Gastrocnemius medialis (tissue), 4 donors: ENCODE data around the gene GRPEL1. TPM values are rescaled to one million over a fixed set of nuclear protein-coding genes. Genes with fewer than 3 reads are reported as not detected.
A peak's percentile ranks its signal among the peaks of the same experiment; 100 is the strongest.

ENCODE experiments used
- ATAC-seq, 2 donors: fragments of 150-250 bp; one replicate each; pipeline ENCODE4 v1.9.1; 2016
- DNase-seq, 2 donors: peaks; one replicate each; pipeline ENCODE4 v3.0.0-alpha.2; 2019
- H3K27ac ChIP-seq, 4 donors: fragments of 200-600 bp; sonication (generic); 1 replicate in 1 of 4; 2 replicates in 3 of 4; pipeline ENCODE4 v1.5.1; 2016 to 2018; ENCODE audit warnings: mild to moderate bottlenecking in 2 of 4, moderate library complexity in 1 of 4
- H3K27me3 ChIP-seq, 3 donors: fragments of 200-600 bp; sonication (generic) in 2 of 3; 1 replicate in 1 of 3; 2 replicates in 2 of 3; pipeline versions ENCODE4 v1.5.1 to v1.6.0; 2016 to 2019; ENCODE audit warnings: mild to moderate bottlenecking in 1 of 3, moderate library complexity in 1 of 3
- H3K36me3 ChIP-seq, 2 donors: fragments of 200-600 bp; sonication (generic) in 1 of 2; one replicate each; pipeline ENCODE4 v1.5.1; 2017 to 2018
- H3K4me1 ChIP-seq, 2 donors: fragments of 200-600 bp; sonication (generic) in 1 of 2; one replicate each; pipeline ENCODE4 v1.5.1; 2016 to 2017; ENCODE audit warnings: mild to moderate bottlenecking in 2 of 2
- H3K4me3 ChIP-seq, 4 donors: fragments of 200-600 bp; sonication (generic) in 3 of 4; 1 replicate in 1 of 4; 2 replicates in 3 of 4; pipeline ENCODE4 v1.5.1; 2016 to 2019; ENCODE audit warnings: mild to moderate bottlenecking in 2 of 4
- H3K9me3 ChIP-seq, 3 donors: fragments of 200-600 bp; sonication (generic) in 2 of 3; 1 replicate in 1 of 3; 2 replicates in 2 of 3; pipeline ENCODE4 v1.5.1; 2016 to 2019
- POLR2A ChIP-seq, 2 donors: fragments of 450-650 bp; IDR thresholded peaks; one replicate each; pipeline ENCODE4 v1.6.1; 2017; ENCODE audit warnings: antibody characterized with exemption in 2 of 2, mild to moderate bottlenecking in 2 of 2, moderate library complexity in 2 of 2
- in situ Hi-C, 4 donors: fragments of 200-750 bp; cut with MboI; loops; one replicate each; pipeline versions ENCODE4 v1.15.0 to v1.8.0; 2017; ENCODE audit warnings: low sequenced_read_pairs in 4 of 4
- intact Hi-C: fragments of 100-400 bp; cut with DNase I; formaldehyde crosslinking; loops from one replicate; pipeline ENCODE4 v1.15.1; 2023; ENCODE audit warnings: low total_unique reads
- total RNA-seq, 4 donors: library from RNA; depleted of rRNA; stranded (reverse); fragments of >200 nt; gene quantifications; one replicate each; pipeline versions ENCODE4 v1.1.0 to v1.2.3, GENCODE V29; 2016
- TF ChIP-seq, protein P1 (sequence below), 5 experiments: fragments of 450-650 bp in 3 of 5; fragments of 200-600 bp in 2 of 5; sonication (generic) in 2 of 5; IDR thresholded peaks in 4 of 5; conservative IDR thresholded peaks in 1 of 5; 1 replicate in 4 of 5; 2 replicates in 1 of 5; pipeline ENCODE4 v1.5.1; 2016 to 2019; ENCODE audit warnings: antibody characterized with exemption in 5 of 5, mild to moderate bottlenecking in 3 of 5, moderate library complexity in 3 of 5

The GRPEL1 gene
- 10 to 100 TPM; 28.8 to 58.0 (median 35.8) TPM for total RNA-seq

DNA sequence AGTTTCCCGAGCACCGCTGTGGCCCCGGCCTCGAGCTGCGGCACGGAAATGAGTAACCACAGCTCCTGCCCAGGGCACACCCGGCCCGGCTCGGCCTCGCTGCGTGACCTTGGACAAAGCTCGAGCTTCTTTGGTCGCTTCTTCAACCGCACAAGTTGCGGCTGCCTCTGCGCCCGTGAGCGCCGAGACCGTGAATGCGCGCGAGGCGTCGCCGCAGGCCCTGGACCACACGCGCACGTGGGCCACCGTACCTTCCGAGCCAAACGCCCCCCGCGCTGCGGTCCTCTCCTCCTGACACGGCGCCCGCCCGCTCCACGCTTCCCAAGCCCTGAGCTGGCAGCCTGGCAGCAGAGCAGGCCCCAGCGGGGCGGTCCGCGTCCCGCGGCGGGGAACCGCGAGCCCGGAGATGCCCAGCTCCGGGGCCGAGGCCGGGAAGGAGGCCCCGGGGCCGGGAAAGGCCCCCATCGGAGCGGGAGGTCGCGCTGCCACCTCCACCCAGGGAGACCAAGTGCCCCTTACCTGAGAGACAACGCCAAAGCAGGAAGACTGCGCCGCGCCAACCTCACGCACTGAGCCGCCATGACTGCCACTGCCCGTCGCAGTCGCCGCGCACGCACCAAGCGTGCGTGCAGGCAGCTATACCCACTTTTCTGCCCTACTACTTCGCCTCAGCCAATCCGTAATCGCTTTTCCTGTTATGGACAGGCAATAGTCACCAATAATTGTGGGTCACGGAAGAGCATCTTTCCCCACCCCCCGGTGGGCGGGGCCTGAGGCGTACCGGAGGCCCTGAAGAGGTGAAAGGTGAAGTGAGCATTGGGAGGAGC, at the start of gene GRPEL1:
GRPEL1 (minus strand) TSS at position 613 of the 827 bp plus-strand sequence; CDS start at position 581, 32 bp downstream.
- Histone ChIP-seq H3K27me3 (no peaks in the 10 kb centered on the region), H3K9me3 (no peaks in the 10 kb centered on the region), H3K27ac (peak within 1 kb of the TSS; percentile 89 to 98 (median 96)), H3K4me1 (peaks cover 31 to 33% of the 10 kb centered on the region in 2 donors), H3K4me3 (peak within 1 kb of the TSS; percentile 81 to 99 (median 86)), H3K36me3 (peaks cover 0 to 22% of the 10 kb centered on the region in 2 donors)
- in situ Hi-C loops = loop anchor here in 2 of 4 donors (10.0 to 25.0 kb wide), 2 partner anchors 155 to 353 kb away; partner anchors contain the start of genes BLOC1S4 (in 1 of the 2) and TBC1D14 (in 1 of the 2)
- intact Hi-C loops = loop anchor here (1.0 to 5.0 kb wide), 4 partner anchors 23 to 285 kb away; partner anchors contain the start of genes KIAA0232 and TBC1D14
- peak; percentile 98 to 100 for DNase-seq
- TF ChIP-seq, protein P1, sequence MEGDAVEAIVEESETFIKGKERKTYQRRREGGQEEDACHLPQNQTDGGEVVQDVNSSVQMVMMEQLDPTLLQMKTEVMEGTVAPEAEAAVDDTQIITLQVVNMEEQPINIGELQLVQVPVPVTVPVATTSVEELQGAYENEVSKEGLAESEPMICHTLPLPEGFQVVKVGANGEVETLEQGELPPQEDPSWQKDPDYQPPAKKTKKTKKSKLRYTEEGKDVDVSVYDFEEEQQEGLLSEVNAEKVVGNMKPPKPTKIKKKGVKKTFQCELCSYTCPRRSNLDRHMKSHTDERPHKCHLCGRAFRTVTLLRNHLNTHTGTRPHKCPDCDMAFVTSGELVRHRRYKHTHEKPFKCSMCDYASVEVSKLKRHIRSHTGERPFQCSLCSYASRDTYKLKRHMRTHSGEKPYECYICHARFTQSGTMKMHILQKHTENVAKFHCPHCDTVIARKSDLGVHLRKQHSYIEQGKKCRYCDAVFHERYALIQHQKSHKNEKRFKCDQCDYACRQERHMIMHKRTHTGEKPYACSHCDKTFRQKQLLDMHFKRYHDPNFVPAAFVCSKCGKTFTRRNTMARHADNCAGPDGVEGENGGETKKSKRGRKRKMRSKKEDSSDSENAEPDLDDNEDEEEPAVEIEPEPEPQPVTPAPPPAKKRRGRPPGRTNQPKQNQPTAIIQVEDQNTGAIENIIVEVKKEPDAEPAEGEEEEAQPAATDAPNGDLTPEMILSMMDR (IDR thresholded peaks at IDR 0.05 in 4 of 5, conservative IDR thresholded peaks at IDR 0.05 in 1 of 5) = peak in 1 of 5 experiments; percentile 23
- peak; percentile 99 for TF ChIP-seq POLR2A (IDR thresholded peaks at IDR 0.05)
- ATAC-seq = peak; percentile 95 to 98

DNA sequence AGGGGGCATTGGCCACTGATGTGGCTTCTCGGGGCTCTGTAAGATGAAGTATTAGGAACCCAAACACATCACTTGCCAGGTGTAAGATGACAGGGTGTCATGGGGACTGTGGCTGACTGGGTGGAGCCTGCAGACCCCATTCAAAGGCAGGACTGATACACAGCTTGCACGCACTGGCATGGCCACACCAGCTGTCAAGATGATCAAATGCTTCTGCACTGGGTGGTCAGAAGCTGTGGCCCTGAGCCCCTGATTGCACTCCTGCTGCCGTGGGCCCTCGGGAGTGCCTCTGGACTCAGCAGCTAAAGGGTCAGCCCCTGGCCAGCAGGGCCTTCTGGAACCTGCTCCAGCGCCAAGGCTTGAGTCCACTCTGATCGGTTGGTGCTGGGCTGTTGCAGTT, 48.8 kb upstream of the GRPEL1 start:
- Histone ChIP-seq H3K4me3 (no peak overlapping the region), H3K4me1 (no peaks in the 10 kb centered on the region), H3K27ac (no peak overlapping the region), H3K36me3 (no peaks in the 10 kb centered on the region), H3K9me3 (no peaks in the 10 kb centered on the region), H3K27me3 (no peaks in the 10 kb centered on the region)
- DNase-seq (no peak), ATAC-seq (no peak)
- TF ChIP-seq, protein P1 (IDR thresholded peaks at IDR 0.05 in 4 of 5, conservative IDR thresholded peaks at IDR 0.05 in 1 of 5) = no peak
- TF ChIP-seq POLR2A (IDR thresholded peaks at IDR 0.05) = no peak
- in situ Hi-C loops (no loop called here), intact Hi-C loops (no loop called here)

DNA sequence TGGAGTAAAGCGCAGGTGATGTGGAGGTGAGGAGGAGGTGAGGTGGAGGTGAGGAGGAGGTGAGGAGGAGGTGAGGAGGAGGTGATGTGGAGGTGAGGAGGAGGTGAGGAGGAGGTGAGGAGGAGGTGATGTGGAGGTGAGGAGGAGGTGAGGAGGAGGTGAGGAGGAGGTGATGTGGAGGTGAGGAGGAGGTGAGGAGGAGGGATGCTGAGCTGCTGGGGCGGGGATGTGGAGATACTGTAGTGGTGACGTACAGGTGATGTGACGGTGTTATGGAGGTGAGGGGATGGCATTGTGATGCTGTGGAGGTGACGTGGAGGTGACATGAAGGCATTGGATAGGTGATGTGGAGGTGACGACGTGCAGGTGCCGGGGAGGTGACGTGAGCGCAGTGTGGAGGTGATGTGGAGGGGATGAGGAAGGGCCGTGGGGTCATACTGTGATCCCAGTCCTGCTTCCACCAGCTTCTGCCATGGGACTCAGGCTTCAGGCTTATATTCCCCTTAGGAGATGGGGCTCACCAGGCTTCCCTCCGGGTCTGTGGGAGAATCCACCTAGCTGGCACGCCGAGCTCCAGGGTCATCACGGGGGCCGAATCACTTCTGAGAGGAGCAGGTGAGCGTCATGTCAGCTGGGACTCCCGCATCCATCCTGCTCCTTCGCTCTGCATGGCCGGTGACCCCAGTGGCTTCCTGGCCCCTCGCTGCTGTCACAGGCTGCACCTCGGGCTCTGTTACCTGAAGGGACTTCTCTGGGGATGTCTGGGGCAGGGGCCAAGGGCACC, 47.9 kb upstream of the GRPEL1 start:
- intact Hi-C loops = no loop called here
- no peaks in the 10 kb centered on the region for H3K9me3 ChIP-seq
- ATAC-seq (no peak), DNase-seq (no peak)
- no peak overlapping the region for H3K4me3 ChIP-seq
- H3K4me1 ChIP-seq = no peaks in the 10 kb centered on the region
- H3K27me3 ChIP-seq = no peaks in the 10 kb centered on the region
- in situ Hi-C loops = no loop called here
- H3K36me3 ChIP-seq = no peaks in the 10 kb centered on the region
- no peak overlapping the region for H3K27ac ChIP-seq
- no peak for TF ChIP-seq POLR2A (IDR thresholded peaks at IDR 0.05)
- TF ChIP-seq, protein P1 (IDR thresholded peaks at IDR 0.05 in 4 of 5, conservative IDR thresholded peaks at IDR 0.05 in 1 of 5) = no peak

DNA sequence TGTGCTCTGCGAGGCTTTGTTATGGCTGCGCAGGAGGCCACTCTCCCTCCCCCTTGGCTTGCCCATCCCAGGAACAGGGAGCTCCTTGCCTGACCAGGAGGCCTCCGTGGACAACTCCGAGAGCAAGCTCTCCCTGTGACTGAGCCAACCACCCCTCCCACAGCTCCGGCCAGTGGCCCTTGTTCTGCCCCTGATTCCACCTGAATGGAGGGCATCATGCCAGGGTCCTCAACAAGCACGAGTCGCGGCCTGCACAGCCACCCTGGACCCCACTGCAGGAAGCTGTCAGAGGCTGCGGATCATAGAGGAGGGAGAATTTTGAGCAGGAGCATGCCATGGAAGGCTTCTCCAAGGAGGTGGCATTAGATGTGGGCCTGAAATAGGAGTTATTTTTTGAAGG, 44.8 kb upstream of the GRPEL1 start:
- H3K9me3 ChIP-seq = no peaks in the 10 kb centered on the region
- intact Hi-C loops = no loop called here
- no peaks in the 10 kb centered on the region for H3K4me1 ChIP-seq
- no peak for ATAC-seq
- in situ Hi-C loops = no loop called here
- no peak for DNase-seq
- no peak overlapping the region for H3K27ac ChIP-seq
- no peaks in the 10 kb centered on the region for H3K27me3 ChIP-seq
- no peak overlapping the region for H3K4me3 ChIP-seq
- no peak for TF ChIP-seq POLR2A (IDR thresholded peaks at IDR 0.05)
- TF ChIP-seq, protein P1 (IDR thresholded peaks at IDR 0.05 in 4 of 5, conservative IDR thresholded peaks at IDR 0.05 in 1 of 5) = no peak
- H3K36me3 ChIP-seq = no peaks in the 10 kb centered on the region
